HCT116 (cell line): Measurements from ENCODE around the gene SIPA1L3. TPM values are rescaled to one million over a fixed set of nuclear protein-coding genes. Genes with fewer than 3 reads are reported as not detected.

Experiments
- ATAC-seq: fragments of 200-7000 bp; cut with Tn5 transposase; 2 replicates; pipeline ENCODE4 v1.9.1; 2020; ENCODE audit warnings: mild to moderate bottlenecking, moderate library complexity
- BruUV-seq: library from RNA; stranded (reverse); fragments of 400-500 nt; replicated peaks from 2 replicates; lab custom pipeline; 2021; lab: Mats Ljungman, UMichigan
- CTCF ChIA-PET: fragments of 300-600 bp; sonication (Branson Sonifier 250); formaldehyde crosslinking; loops from one replicate; lab custom pipeline; 2021; ENCODE audit warnings: antibody characterized with exemption; lab: Charles Lee
- POLR2A ChIA-PET: fragments of 300-600, 350-600 bp; sonication (Branson Sonifier 250); formaldehyde crosslinking; loops from one replicate; lab custom pipeline; 2021; ENCODE audit warnings: antibody characterized with exemption; lab: Charles Lee
- RAD21 ChIA-PET, 2 experiments: fragments of 300-600 bp; sonication (Branson Sonifier 250); formaldehyde crosslinking; loops; one replicate each; lab custom pipeline; 2023; ENCODE audit warnings: low total read pairs in 2 of 2; ENCODE audit not compliant: uncharacterized antibody in 2 of 2, unreplicated experiment in 2 of 2, low non-redundant PET in 1 of 2; lab: Charles Lee
- DNase-seq: peaks from one replicate; pipeline ENCODE4 v3.0.0-alpha.2; 2010; ENCODE audit warnings: low read depth, low spot score
- H2AFZ ChIP-seq: fragments of 200-600 bp; shearing (Covaris generic), sonication (generic); 2 replicates; pipeline ENCODE4 v1.6.1; 2017; ENCODE audit warnings: low read depth, mixed run types, mixed read lengths, antibody characterized with exemption, low read length; ENCODE audit not compliant: poor library complexity, severe bottlenecking
- H3K27ac ChIP-seq: 2 replicates; pipeline ENCODE4 v1.5.1; 2012; ENCODE audit warnings: low read depth, low read length
- H3K27me3 ChIP-seq: fragments of 200-600 bp; sonication (generic); 2 replicates; pipeline ENCODE4 v1.6.1; 2016; ENCODE audit warnings: mixed run types, low read length, mixed read lengths; ENCODE audit not compliant: insufficient read depth
- H3K36me3 ChIP-seq, 2 experiments: fragments of 200-500 bp in 1 of 2; fragments of 200-600 bp in 1 of 2; sonication (Bioruptor generic) in 1 of 2; sonication (generic) in 1 of 2; 2 replicates each; pipeline versions ENCODE4 v1.5.1 to v1.6.1; 2014 to 2016; ENCODE audit warnings: low read length in 2 of 2, inconsistent platforms in 1 of 2, mixed read lengths in 1 of 2, mixed run types in 1 of 2; ENCODE audit not compliant: insufficient read depth in 2 of 2, control insufficient read depth in 1 of 2
- H3K4me1 ChIP-seq, 2 experiments: fragments of 200-600 bp in 1 of 2; sonication (generic) in 1 of 2; 2 replicates each; pipeline versions ENCODE4 v1.5.1 to v1.6.1; 2012 to 2017; ENCODE audit warnings: low read length in 2 of 2, inconsistent platforms in 1 of 2, mild to moderate bottlenecking in 1 of 2, mixed read lengths in 1 of 2, mixed run types in 1 of 2, moderate library complexity in 1 of 2; ENCODE audit not compliant: insufficient read depth in 2 of 2, control insufficient read depth in 1 of 2
- H3K4me2 ChIP-seq: fragments of 200-600 bp; sonication (generic); 2 replicates; pipeline ENCODE4 v1.6.1; 2017; ENCODE audit warnings: mixed run types, low read length, mixed read lengths
- H3K4me3 ChIP-seq, 2 experiments: fragments of 200-600 bp in 1 of 2; sonication (generic) in 1 of 2; replicated peaks in 1 of 2; 2 replicates each; pipeline ENCODE4 v1.5.1; 2011 to 2016; ENCODE audit warnings: low read length in 2 of 2, control low read depth in 1 of 2, low read depth in 1 of 2, mild to moderate bottlenecking in 1 of 2, mixed read lengths in 1 of 2, mixed run types in 1 of 2
- H3K79me2 ChIP-seq: fragments of 200-600 bp; sonication (generic); 2 replicates; pipeline ENCODE4 v1.6.1; 2017; ENCODE audit warnings: mild to moderate bottlenecking, mixed run types, low read length, moderate library complexity, mixed read lengths; ENCODE audit not compliant: insufficient read depth
- H3K9ac ChIP-seq: fragments of 200-600 bp; sonication (generic); 2 replicates; pipeline ENCODE4 v1.6.1; 2016; ENCODE audit warnings: low read length, mixed read lengths
- H3K9me2 ChIP-seq: fragments of 200-600 bp; sonication (generic), shearing (Covaris generic); 2 replicates; pipeline ENCODE4 v1.6.1; 2017; ENCODE audit warnings: mixed run types, mild to moderate bottlenecking, moderate library complexity; ENCODE audit not compliant: insufficient read depth
- H3K9me3 ChIP-seq, 2 experiments: fragments of 200-500 bp in 1 of 2; fragments of 200-600 bp in 1 of 2; sonication (Bioruptor generic) in 1 of 2; sonication (generic) in 1 of 2; 2 replicates each; pipeline ENCODE4 v1.6.1; 2014 to 2017; ENCODE audit warnings: low read length in 2 of 2, mixed read lengths in 2 of 2, inconsistent platforms in 1 of 2, low read depth in 1 of 2, mild to moderate bottlenecking in 1 of 2, mixed run types in 1 of 2, moderate library complexity in 1 of 2; ENCODE audit not compliant: control insufficient read depth in 1 of 2, insufficient read depth in 1 of 2
- H4K20me1 ChIP-seq: fragments of 200-600 bp; sonication (generic), shearing (Covaris generic); 2 replicates; pipeline ENCODE4 v1.6.1; 2017; ENCODE audit warnings: mixed run types, mild to moderate bottlenecking, moderate library complexity; ENCODE audit not compliant: insufficient read depth
- CEBPB ChIP-seq: IDR thresholded peaks from 2 replicates; pipeline ENCODE4 v1.6.1; 2012; ENCODE audit warnings: low read depth
- FOSL1 ChIP-seq: IDR thresholded peaks from 2 replicates; pipeline ENCODE4 v1.6.1; 2012; ENCODE audit warnings: low read depth
- POLR2A ChIP-seq: IDR thresholded peaks from 2 replicates; pipeline ENCODE4 v1.7.0; 2011; ENCODE audit warnings: borderline replicate concordance; ENCODE audit not compliant: insufficient read depth, insufficient read length; ENCODE audit errors: extremely low read depth
- SRF ChIP-seq: IDR thresholded peaks from 2 replicates; pipeline ENCODE4 v1.6.1; 2012; ENCODE audit warnings: low read depth
- TCF7L2 ChIP-seq: IDR thresholded peaks from 2 replicates; pipeline ENCODE4 v1.7.0; 2011; ENCODE audit warnings: borderline replicate concordance, inconsistent platforms; ENCODE audit not compliant: insufficient read depth, insufficient read length; ENCODE audit errors: extremely low read depth
- YY1 ChIP-seq: IDR thresholded peaks from 2 replicates; pipeline ENCODE4 v1.6.1; 2011; ENCODE audit warnings: low read length, low read depth, moderate library complexity, mild to moderate bottlenecking; ENCODE audit not compliant: insufficient replicate concordance; ENCODE audit errors: extremely low read depth
- ZNF274 ChIP-seq: fragments of 200-500 bp; sonication (Bioruptor generic); IDR thresholded peaks from 2 replicates; pipeline ENCODE4 v1.6.1; 2014; ENCODE audit warnings: mild to moderate bottlenecking, low read depth, low read length, inconsistent platforms
- intact Hi-C: fragments of 100-400 bp; cut with micrococcal nuclease; formaldehyde crosslinking; loops from 2 replicates; pipeline ENCODE4 v1.10.0; 2022
- total RNA-seq: library from RNA; stranded (reverse); gene quantifications from one replicate; pipeline ENCODE4 v1.2.1, GENCODE V29; 2021; ENCODE audit not compliant: unreplicated experiment
- TF ChIP-seq, protein P1 (sequence below): IDR thresholded peaks from 2 replicates; pipeline ENCODE4 v1.6.1; 2012
- TF ChIP-seq, protein P2 (sequence below): IDR thresholded peaks from 2 replicates; pipeline ENCODE4 v1.6.1; 2012

SIPA1L3 gene
- total RNA-seq, 1 experiment from 2014 or later = 41.8 TPM

DNA sequence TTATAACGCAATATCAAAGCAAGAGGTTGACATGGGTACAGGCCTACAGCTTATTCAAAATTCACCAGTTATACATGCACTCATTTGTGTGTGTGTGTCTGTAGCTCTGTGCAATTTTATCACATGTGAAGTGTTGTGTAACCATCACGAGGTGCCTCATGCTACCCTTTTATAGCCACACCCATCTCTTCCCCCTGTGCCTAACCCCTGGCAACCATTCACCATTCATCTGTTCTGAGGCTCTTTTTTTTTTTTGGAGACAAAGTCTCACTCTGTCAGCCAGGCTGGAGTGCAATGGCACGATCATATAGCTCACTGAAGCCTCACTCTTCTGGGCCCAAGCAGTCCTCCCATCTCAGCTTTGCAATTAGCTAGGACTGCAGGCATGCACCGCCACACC is 238.6 kb downstream of the SIPA1L3 start:
- Histone ChIP-seq H3K4me3 (no peak overlapping the region), H4K20me1 (no peaks in the 10 kb centered on the region), H3K27ac (no peak overlapping the region), H2AFZ (no peak overlapping the region), H3K9me3 (no peaks in the 10 kb centered on the region), H3K36me3 (no peaks in the 10 kb centered on the region), H3K4me1 (no peaks in the 10 kb centered on the region), H3K27me3 (no peaks in the 10 kb centered on the region), H3K79me2 (no peaks in the 10 kb centered on the region), H3K4me2 (no peak overlapping the region), H3K9ac (no peak overlapping the region), H3K9me2 (no peaks in the 10 kb centered on the region)
- TF ChIP-seq, protein P1, sequence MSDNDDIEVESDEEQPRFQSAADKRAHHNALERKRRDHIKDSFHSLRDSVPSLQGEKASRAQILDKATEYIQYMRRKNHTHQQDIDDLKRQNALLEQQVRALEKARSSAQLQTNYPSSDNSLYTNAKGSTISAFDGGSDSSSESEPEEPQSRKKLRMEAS = no peak
- TF ChIP-seq YY1 (no peak), SRF (no peak), TCF7L2 (no peak), ZNF274 (no peak), FOSL1 (no peak), CEBPB (no peak)
- CTCF ChIA-PET = no interaction called here
- RAD21 ChIA-PET = no interaction called here
- intact Hi-C loops = no loop called here
- DNase-seq (no peak), ATAC-seq (no peak)
- no TSS peak for BruUV-seq
- POLR2A ChIA-PET = no interaction called here

DNA sequence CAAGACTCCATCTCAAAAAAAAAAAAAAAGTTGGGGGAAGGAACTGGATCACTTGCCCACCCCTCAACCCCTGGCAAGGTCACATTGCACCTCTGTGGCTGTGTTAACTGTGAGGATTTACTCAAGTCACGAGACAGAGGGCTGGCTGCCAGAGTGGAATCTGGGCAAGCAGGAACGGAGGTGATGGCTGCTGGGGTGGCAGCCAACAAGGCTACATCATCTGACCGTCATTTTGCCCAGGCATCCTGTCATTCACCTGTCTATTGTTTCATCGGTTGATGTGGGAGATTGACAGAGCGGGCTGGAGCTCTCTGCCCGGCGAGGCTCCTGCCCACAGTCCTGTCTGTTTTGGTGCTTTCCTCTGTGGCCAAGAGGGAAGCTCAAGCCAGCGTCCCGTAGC is 241.3 kb downstream of the SIPA1L3 start:
- ChIA-PET RAD21 (no interaction called here), CTCF (no interaction called here), POLR2A (no interaction called here)
- no peaks in the 10 kb centered on the region for H4K20me1 ChIP-seq
- no TSS peak for BruUV-seq
- no peak overlapping the region for H3K9ac ChIP-seq
- intact Hi-C loops = no loop called here
- H3K4me3 ChIP-seq = no peak overlapping the region
- no peak overlapping the region for H3K27ac ChIP-seq
- no peak for TF ChIP-seq POLR2A
- TF ChIP-seq, protein P2, sequence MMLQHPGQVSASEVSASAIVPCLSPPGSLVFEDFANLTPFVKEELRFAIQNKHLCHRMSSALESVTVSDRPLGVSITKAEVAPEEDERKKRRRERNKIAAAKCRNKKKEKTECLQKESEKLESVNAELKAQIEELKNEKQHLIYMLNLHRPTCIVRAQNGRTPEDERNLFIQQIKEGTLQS = no peak
- no peak overlapping the region for H2AFZ ChIP-seq
- H3K4me1 ChIP-seq = no peaks in the 10 kb centered on the region
- no peaks in the 10 kb centered on the region for H3K9me3 ChIP-seq
- H3K9me2 ChIP-seq = no peaks in the 10 kb centered on the region
- H3K36me3 ChIP-seq = no peaks in the 10 kb centered on the region
- H3K4me2 ChIP-seq = no peak overlapping the region
- H3K79me2 ChIP-seq = no peaks in the 10 kb centered on the region
- no peak for ATAC-seq
- no peaks in the 10 kb centered on the region for H3K27me3 ChIP-seq
- no peak for DNase-seq
